ENCODE data around the gene SULT2A1.

- TF ChIP-seq SP1 (IDR thresholded peaks at IDR 0.05) (no peak), FOXK2 (IDR thresholded peaks at IDR 0.05) (no peak), FOXM1 (IDR thresholded peaks at IDR 0.05; ENCODE audit: borderline replicate concordance) (no peak), NFRKB (IDR thresholded peaks at IDR 0.05) (no peak), BHLHE40 (IDR thresholded peaks at IDR 0.05; ENCODE audit: borderline replicate concordance) (no peak), ARNT (IDR thresholded peaks at IDR 0.05) (no peak), L3MBTL2 (conservative IDR thresholded peaks at IDR 0.05) (no peak), SUZ12 (IDR thresholded peaks at IDR 0.05) (no peak), HDGF (IDR thresholded peaks at IDR 0.05; ENCODE audit: borderline replicate concordance) (no peak), PKNOX1 (IDR thresholded peaks at IDR 0.05) (no peak), FOXA1 (IDR thresholded peaks at IDR 0.05) (no peak), ZNF384 (IDR thresholded peaks at IDR 0.05) (no peak)
Observed at GRCh38 chr19:47824396-47824795, 61.7 kb downstream of the SULT2A1 start.
